ENCODE data around the gene GPR108.

The GPR108 gene

GRCh38 chr19:6694147-6694815 lies 43.1 kb downstream of the GPR108 start:
- in situ Hi-C loops (cut with MboI; ENCODE audit: low sequenced_read_pairs, unreplicated experiment), result no loop called here
- TF ChIP-seq CTCF (IDR thresholded peaks at IDR 0.05; ENCODE audit: borderline replicate concordance, control extremely low read depth, extremely low read depth, insufficient read depth, missing control alignments), result no peak
- DNase-seq (ENCODE audit: low spot score), result no peak

DNA sequence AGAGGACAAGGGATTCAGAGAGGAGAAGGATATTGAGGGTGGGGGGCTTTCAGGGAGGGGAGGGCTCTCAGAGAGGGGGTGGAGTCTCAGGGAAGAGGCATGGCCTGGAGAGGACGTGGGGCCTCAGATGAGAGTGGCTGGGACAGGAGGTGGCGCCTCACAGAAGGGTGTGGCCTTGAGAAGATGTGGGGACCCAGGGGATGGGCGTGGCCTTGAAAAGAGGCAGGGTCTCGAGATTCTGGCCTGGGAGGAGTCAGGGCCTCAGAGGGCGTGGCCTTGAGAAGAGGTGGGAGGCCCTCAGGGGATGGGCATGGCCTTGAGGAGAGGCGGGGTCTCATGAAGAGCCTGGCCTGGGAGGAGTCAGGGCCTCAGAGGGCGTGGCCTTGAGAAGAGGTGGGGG lies 43.7 kb downstream of the GPR108 start:
- in situ Hi-C loops (cut with MboI; ENCODE audit: low sequenced_read_pairs, unreplicated experiment), result no loop called here

DNA sequence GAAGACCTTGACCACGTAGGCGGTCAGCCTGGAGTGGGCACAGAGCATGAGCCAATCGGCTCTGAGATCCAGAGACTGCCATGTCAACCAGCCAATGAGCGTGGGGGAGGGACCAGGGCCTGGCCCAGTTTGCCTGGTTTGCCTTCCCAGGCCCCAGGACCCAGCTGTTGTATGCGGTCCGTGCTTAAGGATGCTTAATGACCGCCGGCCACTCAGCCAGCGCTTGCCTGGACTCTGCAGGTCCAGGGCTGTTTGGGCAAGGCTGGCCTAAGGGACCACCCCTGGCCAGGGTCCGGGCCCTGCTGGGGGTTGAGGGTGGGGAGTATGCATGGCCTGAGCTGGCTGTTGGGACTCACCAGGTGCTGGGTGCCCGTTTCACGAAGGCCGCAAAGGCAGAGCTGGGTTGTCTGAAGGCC lies 44.3 kb downstream of the GPR108 start:
- TF ChIP-seq CTCF (IDR thresholded peaks at IDR 0.05; ENCODE audit: borderline replicate concordance, control extremely low read depth, extremely low read depth, insufficient read depth, missing control alignments), result no peak
- in situ Hi-C loops (cut with MboI; ENCODE audit: low sequenced_read_pairs, unreplicated experiment), result no loop called here
- DNase-seq (ENCODE audit: low spot score), result no peak

More for the DNA sequence above, 43.7 kb downstream of the GPR108 start:
- TF ChIP-seq CTCF (IDR thresholded peaks at IDR 0.05; ENCODE audit: borderline replicate concordance, control extremely low read depth, extremely low read depth, insufficient read depth, missing control alignments), result no peak
- no peak for DNase-seq (ENCODE audit: low spot score)

- in situ Hi-C loops (cut with MboI; ENCODE audit: low sequenced_read_pairs, unreplicated experiment), result no loop called here
- TF ChIP-seq CTCF (IDR thresholded peaks at IDR 0.05; ENCODE audit: borderline replicate concordance, control extremely low read depth, extremely low read depth, insufficient read depth, missing control alignments), result no peak
- no peak for DNase-seq (ENCODE audit: low spot score)
These were observed 45.4 kb downstream of the GPR108 start for GRCh38 chr19:6692027-6692426.

- in situ Hi-C loops (cut with MboI; ENCODE audit: low sequenced_read_pairs, unreplicated experiment), result no loop called here
- TF ChIP-seq CTCF (IDR thresholded peaks at IDR 0.05; ENCODE audit: borderline replicate concordance, control extremely low read depth, extremely low read depth, insufficient read depth, missing control alignments), result no peak
- no peak for DNase-seq (ENCODE audit: low spot score)
These were observed 46.0 kb downstream of the GPR108 start for GRCh38 chr19:6691342-6691741.

DNA sequence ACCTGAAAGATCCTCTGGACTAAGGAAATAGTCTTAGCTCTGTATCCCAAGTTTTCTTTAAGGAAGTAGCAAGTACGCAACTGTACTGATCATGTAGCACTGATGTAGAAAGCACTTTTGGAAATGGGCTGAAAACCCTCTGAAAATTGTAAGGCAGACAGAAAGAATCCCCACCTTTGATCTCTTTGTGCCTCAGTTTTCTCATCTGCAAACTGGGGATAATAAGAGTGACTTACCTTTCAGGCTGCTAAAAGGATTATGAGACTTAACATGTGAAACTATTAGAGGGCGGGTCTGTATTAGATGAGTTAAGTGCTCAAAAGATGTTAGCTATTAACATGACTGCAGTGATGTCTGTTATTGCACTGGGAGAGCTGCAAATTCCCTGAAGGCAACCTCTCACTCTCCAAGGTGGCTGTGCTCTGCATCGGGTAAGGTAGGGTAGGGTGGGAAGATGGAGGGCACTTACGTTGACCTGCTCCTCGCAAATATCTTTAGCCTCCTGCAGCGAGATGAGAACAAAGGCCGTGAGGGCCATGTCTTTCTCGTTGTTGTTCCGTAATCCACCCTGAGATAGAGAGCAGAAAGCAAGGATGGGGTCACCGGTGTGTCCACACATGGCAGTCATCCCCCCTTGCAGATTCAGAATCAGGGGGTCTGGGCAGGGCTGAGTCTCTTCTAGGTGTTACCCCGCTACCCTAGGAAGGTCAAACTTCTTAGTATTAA lies 47.1 kb downstream of the GPR108 start:
- in situ Hi-C loops (cut with MboI; ENCODE audit: low sequenced_read_pairs, unreplicated experiment), result no loop called here
- no peak for DNase-seq (ENCODE audit: low spot score)
- TF ChIP-seq CTCF (IDR thresholded peaks at IDR 0.05; ENCODE audit: borderline replicate concordance, control extremely low read depth, extremely low read depth, insufficient read depth, missing control alignments), result no peak

All from GM13976 (cell line).